Adrenal gland (tissue), 5 donors: ENCODE measurements around the gene KRTAP5-2.

Experiments
- POLR2A ChIP-seq, 2 donors: fragments of 450-650 bp; IDR thresholded peaks; one replicate each; pipeline ENCODE4 v1.6.1; 2017; ENCODE audit warnings: antibody characterized with exemption in 2 of 2, mild to moderate bottlenecking in 2 of 2, moderate library complexity in 1 of 2
- TF ChIP-seq, protein P1 (sequence below), 6 experiments: fragments of 450-650 bp in 4 of 6; fragments of 200-600 bp in 2 of 6; sonication (generic) in 1 of 6; IDR thresholded peaks; 1 replicate in 5 of 6; 2 replicates in 1 of 6; pipeline versions ENCODE4 v1.5.1 to v1.8.0; 2016 to 2021; ENCODE audit warnings: antibody characterized with exemption in 6 of 6, mild to moderate bottlenecking in 2 of 6, moderate library complexity in 1 of 6
- donor health status: DM: no; HTN: no; CAD: no.

DNA sequence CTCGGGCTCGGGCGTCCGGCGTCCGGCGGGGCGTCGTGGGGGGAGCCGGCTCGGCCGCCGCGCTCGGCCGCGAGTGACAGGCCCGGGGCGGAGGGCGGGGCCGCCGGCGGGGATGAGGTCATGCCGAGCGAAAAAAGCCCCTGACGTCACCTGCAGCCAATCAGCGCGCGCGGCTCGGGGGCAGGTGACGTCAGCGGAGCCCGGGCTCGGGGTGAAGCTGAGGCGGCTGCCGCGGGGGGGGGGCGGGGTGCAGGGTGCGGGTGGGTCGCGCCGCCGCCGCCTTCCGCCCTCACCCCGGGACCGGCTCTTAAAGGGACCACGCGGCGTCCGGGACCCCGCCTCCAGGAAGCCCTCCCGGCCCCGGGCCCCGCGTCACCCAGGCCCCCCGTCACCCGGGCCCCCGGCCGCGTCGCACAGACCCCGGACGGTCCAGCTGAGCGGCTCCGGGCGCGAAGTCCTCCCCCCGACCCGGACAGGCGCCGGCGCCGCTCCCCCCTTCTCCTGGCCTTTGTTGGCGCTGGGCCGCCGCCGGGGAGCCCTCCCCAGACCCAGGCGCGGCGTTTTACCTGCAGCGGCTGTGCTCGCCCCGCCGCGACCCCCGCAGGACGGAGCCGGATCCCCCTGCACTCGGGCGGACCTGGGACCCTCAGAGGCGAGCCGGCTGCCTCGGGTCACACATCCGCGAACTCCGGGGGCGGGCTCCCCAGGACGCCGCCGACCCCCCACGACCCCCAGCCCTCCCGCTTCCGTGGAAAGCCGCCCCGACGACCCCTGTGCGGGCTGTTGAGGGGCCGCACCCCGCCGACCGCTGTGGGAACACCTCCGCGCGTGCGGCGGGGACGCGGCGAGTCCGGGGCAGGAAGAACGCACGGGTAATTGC lies 25.7 kb downstream of the KRTAP5-2 start, which contains the start of gene DUSP8:
- TF ChIP-seq, protein P1, sequence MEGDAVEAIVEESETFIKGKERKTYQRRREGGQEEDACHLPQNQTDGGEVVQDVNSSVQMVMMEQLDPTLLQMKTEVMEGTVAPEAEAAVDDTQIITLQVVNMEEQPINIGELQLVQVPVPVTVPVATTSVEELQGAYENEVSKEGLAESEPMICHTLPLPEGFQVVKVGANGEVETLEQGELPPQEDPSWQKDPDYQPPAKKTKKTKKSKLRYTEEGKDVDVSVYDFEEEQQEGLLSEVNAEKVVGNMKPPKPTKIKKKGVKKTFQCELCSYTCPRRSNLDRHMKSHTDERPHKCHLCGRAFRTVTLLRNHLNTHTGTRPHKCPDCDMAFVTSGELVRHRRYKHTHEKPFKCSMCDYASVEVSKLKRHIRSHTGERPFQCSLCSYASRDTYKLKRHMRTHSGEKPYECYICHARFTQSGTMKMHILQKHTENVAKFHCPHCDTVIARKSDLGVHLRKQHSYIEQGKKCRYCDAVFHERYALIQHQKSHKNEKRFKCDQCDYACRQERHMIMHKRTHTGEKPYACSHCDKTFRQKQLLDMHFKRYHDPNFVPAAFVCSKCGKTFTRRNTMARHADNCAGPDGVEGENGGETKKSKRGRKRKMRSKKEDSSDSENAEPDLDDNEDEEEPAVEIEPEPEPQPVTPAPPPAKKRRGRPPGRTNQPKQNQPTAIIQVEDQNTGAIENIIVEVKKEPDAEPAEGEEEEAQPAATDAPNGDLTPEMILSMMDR (IDR thresholded peaks at IDR 0.05), result no peak
- TF ChIP-seq POLR2A (IDR thresholded peaks at IDR 0.05), result peak in 1 of 2 donors; percentile 35
